22Rv1 (cell line): ENCODE data around the gene BCL2L13.

Experiments
- H3K27ac ChIP-seq: fragments of 450-650 bp; 2 replicates; pipeline ENCODE4 v1.5.1; 2017
- CTCF ChIP-seq: fragments of 450-650 bp; IDR thresholded peaks from 2 replicates; pipeline ENCODE4 v1.5.1; 2017; ENCODE audit warnings: mild to moderate bottlenecking
- ZFX ChIP-seq: fragments of 450-650 bp; IDR thresholded peaks from 2 replicates; pipeline ENCODE4 v1.6.1; 2017; ENCODE audit warnings: antibody characterized with exemption, borderline replicate concordance

BCL2L13 gene

GRCh38 chr22:17772958-17773605 is 134.5 kb downstream of the BCL2L13 start:
- TF ChIP-seq CTCF (no peak), ZFX (no peak)
- no peak overlapping the region for H3K27ac ChIP-seq

GRCh38 chr22:17773606-17774205 is 135.1 kb downstream of the BCL2L13 start:
- no peak overlapping the region for H3K27ac ChIP-seq

GRCh38 chr22:17774206-17774925 is 135.8 kb downstream of the BCL2L13 start, which contains the start of gene BID:
BID (minus strand) TSS chr22:17774469; CDS start chr22:17750116, 24,353 bp downstream.
- no peak within 1 kb of the TSS for H3K27ac ChIP-seq
- TF ChIP-seq ZFX (no peak), CTCF (no peak)

More at GRCh38 chr22:17773606-17774205, 135.1 kb downstream of the BCL2L13 start:
- TF ChIP-seq CTCF (no peak), ZFX (no peak)

GRCh38 chr22:17774926-17775685 is 136.5 kb downstream of the BCL2L13 start:
- no peak for TF ChIP-seq ZFX
- TF ChIP-seq CTCF, result no peak
- H3K27ac ChIP-seq, result no peak overlapping the region

- TF ChIP-seq ZFX (no peak), CTCF (no peak)
- no peak overlapping the region for H3K27ac ChIP-seq
Observed at GRCh38 chr22:17775781-17776465, 137.4 kb downstream of the BCL2L13 start.

GRCh38 chr22:17777005-17777716 is 138.6 kb downstream of the BCL2L13 start:
- TF ChIP-seq CTCF (no peak), ZFX (no peak)
- H3K27ac ChIP-seq, result no peak overlapping the region
